Left lobe of liver (tissue), 2 donors: ENCODE data around the gene CCT8L2. TPM values are rescaled to one million over a fixed set of nuclear protein-coding genes. Genes with fewer than 3 reads are reported as not detected.
"Not testable (repeated sequence)": the region's sequence is repeated elsewhere in the genome, so short reads cannot be mapped to it uniquely, and the experiment has no call there.

Experiments
- ATAC-seq: fragments of 200-7000 bp; cut with Tn5 transposase; one replicate; pipeline ENCODE4 v1.9.1; 2020; ENCODE audit warnings: mild to moderate bottlenecking, moderate library complexity
- DNase-seq: peaks from one replicate; pipeline ENCODE4 v3.0.0-alpha.2; 2020; ENCODE audit warnings: low spot score
- total RNA-seq: library from RNA; stranded (reverse); gene quantifications from one replicate; pipeline ENCODE4 v1.2.1, GENCODE V29; 2021
- donor health status: DM: no; HTN: no; CAD: no; lungs with moderate emphysema.
- donor health status: DM: no; HTN: yes; CAD: no.

CCT8L2 gene
- total RNA-seq, 1 donor from 2014 or later, result not detected

GRCh38 chr22:16560651-16561050 is 32.0 kb downstream of the CCT8L2 start:
- DNase-seq, ATAC-seq: not testable (repeated sequence)

- ATAC-seq, DNase-seq: not testable (repeated sequence)
Observed at GRCh38 chr22:16559996-16560395, 32.6 kb downstream of the CCT8L2 start.

GRCh38 chr22:16559056-16559955 is 33.3 kb downstream of the CCT8L2 start:
- no peak for ATAC-seq

GRCh38 chr22:16558376-16558945 is 34.1 kb downstream of the CCT8L2 start:
- not testable (repeated sequence) for DNase-seq, ATAC-seq

More at GRCh38 chr22:16559056-16559955, 33.3 kb downstream of the CCT8L2 start:
- no peak for DNase-seq

- not testable (repeated sequence) for ATAC-seq, DNase-seq
Observed at GRCh38 chr22:16557511-16557910, 35.1 kb downstream of the CCT8L2 start.

GRCh38 chr22:16555077-16555994 is 37.3 kb downstream of the CCT8L2 start:
- ATAC-seq, DNase-seq: not testable (repeated sequence)

- DNase-seq, ATAC-seq: not testable (repeated sequence)
Observed at GRCh38 chr22:16543310-16543709, 49.3 kb downstream of the CCT8L2 start.

Other genes with a start within 250 kb of the CCT8L2 start
- not detected for gene XKR3, start 232.6 kb upstream of the CCT8L2 start, total RNA-seq